ENCODE measurements around the gene EHD4.

- no peak for TF ChIP-seq POLR2A (IDR thresholded peaks at IDR 0.05; ENCODE audit: low read depth, low read length)
- TF ChIP-seq TAF1 (IDR thresholded peaks at IDR 0.05; ENCODE audit: borderline replicate concordance, low read depth, low read length): no peak
These were observed 60.5 kb downstream of the EHD4 start for GRCh38 chr15:41911691-41912345.

Data from GM12892 (cell line).